ENCODE results near the gene DNM1.

GRCh38 chr9:128222880-128223670, 19.9 kb downstream of the DNM1 start:
- TF ChIP-seq CTCF (IDR thresholded peaks at IDR 0.05; ENCODE audit: extremely low read depth in 1 of 2, insufficient read depth in 1 of 2, low read depth in 1 of 2, low read length in 2 of 2) (no peak), POLR2AphosphoS5 (IDR thresholded peaks at IDR 0.05; ENCODE audit: insufficient read depth, low read depth, low read length) (no peak)
- TF ChIP-seq, protein P1, sequence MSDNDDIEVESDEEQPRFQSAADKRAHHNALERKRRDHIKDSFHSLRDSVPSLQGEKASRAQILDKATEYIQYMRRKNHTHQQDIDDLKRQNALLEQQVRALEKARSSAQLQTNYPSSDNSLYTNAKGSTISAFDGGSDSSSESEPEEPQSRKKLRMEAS (IDR thresholded peaks at IDR 0.05; ENCODE audit: insufficient read depth, insufficient read length) = no peak
